Cardiac muscle cell (in vitro differentiated cells and primary cell): ENCODE measurements around the gene CHIC2. TPM values are rescaled to one million over a fixed set of nuclear protein-coding genes. Genes with fewer than 3 reads are reported as not detected.
"Not testable (repeated sequence)": the region's sequence is repeated elsewhere in the genome, so short reads cannot be mapped to it uniquely, and the experiment has no call there.

Experiments used
- DNase-seq, 2 donors: peaks; one replicate each; pipeline versions ENCODE4 v3.0.0 to v3.0.0-alpha.2; 2010 to 2017; ENCODE audit warnings: low read depth in 1 of 2, low spot score in 1 of 2
- H3K27ac ChIP-seq: fragments of 200-600 bp; sonication (generic); 2 replicates; pipeline ENCODE4 v1.5.1; 2016
- H3K27me3 ChIP-seq: fragments of 200-600 bp; sonication (generic); 2 replicates; pipeline ENCODE4 v1.6.0; 2016; ENCODE audit warnings: control low read depth
- H3K36me3 ChIP-seq: fragments of 200-600 bp; sonication (generic); 2 replicates; pipeline ENCODE4 v1.5.1; 2016; ENCODE audit warnings: control low read depth
- H3K4me1 ChIP-seq: fragments of 200-600 bp; sonication (generic); 2 replicates; pipeline ENCODE4 v1.8.1; 2017; ENCODE audit warnings: low read depth, mild to moderate bottlenecking, mixed run types
- H3K4me3 ChIP-seq: fragments of 200-600 bp; sonication (generic); 2 replicates; pipeline ENCODE4 v1.5.1; 2016; ENCODE audit warnings: mild to moderate bottlenecking
- H3K9me3 ChIP-seq: fragments of 200-600 bp; sonication (generic); 2 replicates; pipeline ENCODE4 v1.5.1; 2017; ENCODE audit warnings: low read depth, mild to moderate bottlenecking, control low read depth
- polyA plus RNA-seq: library from polyadenylated mRNA; unstranded; fragments of >200 nt; fragmentation: Nextera tagmentation; extraction: Ambion mirVana; gene quantifications from 2 replicates; pipeline ENCODE4 v1.2.1, GENCODE V29; 2016
- total RNA-seq: library from RNA; depleted of rRNA; stranded (reverse); fragments of >200 nt; gene quantifications from 2 replicates; pipeline ENCODE4 v1.2.3, GENCODE V29; 2016
- TF ChIP-seq, protein P1 (sequence below): IDR thresholded peaks from 2 replicates; pipeline ENCODE4 v1.5.1; 2012; ENCODE audit warnings: low read depth, mild to moderate bottlenecking, low read length

Gene CHIC2
- total and polyA plus RNA-seq, 2 experiments from 2014 or later = 35.4 to 36.5 TPM

DNA sequence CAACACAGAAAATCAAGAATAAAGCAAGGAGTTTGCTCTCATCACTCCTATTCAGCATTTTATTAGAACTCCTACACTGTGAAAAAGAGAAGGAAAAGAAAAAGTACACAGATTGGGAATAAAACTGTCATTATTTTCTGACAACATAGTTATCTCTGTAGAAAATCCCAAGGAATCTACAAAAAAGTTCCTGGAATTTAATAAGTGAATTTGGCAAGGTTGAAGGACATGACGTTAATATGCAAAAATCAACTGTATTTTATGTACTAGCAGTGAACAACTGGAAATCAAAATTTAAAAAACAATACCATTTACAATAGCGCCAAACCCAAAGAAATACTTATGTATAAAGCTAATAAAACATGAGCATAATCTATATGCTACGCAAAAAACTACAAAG, 26.3 kb downstream of the CHIC2 start:
- no peaks in the 10 kb centered on the region for H3K4me1 ChIP-seq
- peaks cover 9% of the 10 kb centered on the region for H3K36me3 ChIP-seq
- H3K27ac ChIP-seq = no peak overlapping the region
- TF ChIP-seq, protein P1, sequence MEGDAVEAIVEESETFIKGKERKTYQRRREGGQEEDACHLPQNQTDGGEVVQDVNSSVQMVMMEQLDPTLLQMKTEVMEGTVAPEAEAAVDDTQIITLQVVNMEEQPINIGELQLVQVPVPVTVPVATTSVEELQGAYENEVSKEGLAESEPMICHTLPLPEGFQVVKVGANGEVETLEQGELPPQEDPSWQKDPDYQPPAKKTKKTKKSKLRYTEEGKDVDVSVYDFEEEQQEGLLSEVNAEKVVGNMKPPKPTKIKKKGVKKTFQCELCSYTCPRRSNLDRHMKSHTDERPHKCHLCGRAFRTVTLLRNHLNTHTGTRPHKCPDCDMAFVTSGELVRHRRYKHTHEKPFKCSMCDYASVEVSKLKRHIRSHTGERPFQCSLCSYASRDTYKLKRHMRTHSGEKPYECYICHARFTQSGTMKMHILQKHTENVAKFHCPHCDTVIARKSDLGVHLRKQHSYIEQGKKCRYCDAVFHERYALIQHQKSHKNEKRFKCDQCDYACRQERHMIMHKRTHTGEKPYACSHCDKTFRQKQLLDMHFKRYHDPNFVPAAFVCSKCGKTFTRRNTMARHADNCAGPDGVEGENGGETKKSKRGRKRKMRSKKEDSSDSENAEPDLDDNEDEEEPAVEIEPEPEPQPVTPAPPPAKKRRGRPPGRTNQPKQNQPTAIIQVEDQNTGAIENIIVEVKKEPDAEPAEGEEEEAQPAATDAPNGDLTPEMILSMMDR = no peak
- no peak for DNase-seq
- H3K27me3 ChIP-seq = no peaks in the 10 kb centered on the region
- no peaks in the 10 kb centered on the region for H3K9me3 ChIP-seq
- H3K4me3 ChIP-seq = no peak overlapping the region

DNA sequence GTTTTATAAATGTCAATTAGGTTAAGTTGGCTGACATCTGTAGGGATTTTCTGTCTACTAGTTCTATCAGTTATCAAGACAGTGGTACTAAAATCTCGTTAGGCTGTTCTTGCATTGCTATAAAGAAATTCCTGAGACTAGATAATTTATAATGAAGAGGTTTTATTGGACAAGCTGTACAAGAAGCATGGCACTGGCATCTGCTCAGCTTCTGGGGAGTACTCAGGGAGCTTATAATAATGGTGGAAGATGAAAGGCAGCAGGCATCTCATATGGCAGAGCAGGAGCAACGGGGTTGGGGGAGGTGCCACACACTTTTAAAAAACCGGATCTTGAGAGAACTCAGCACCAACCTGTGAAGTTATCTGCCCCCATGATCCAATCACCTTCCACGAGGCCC, 28.2 kb downstream of the CHIC2 start:
- TF ChIP-seq, protein P1 = no peak
- DNase-seq = no peak
- Histone ChIP-seq H3K9me3 (no peaks in the 10 kb centered on the region), H3K4me3 (no peak overlapping the region), H3K36me3 (peaks cover 6% of the 10 kb centered on the region), H3K27me3 (no peaks in the 10 kb centered on the region), H3K27ac (no peak overlapping the region), H3K4me1 (no peaks in the 10 kb centered on the region)

GRCh38 chr4:54032558-54033135, 31.8 kb downstream of the CHIC2 start:
- H3K4me3 ChIP-seq = no peak overlapping the region
- no peak for DNase-seq

DNA sequence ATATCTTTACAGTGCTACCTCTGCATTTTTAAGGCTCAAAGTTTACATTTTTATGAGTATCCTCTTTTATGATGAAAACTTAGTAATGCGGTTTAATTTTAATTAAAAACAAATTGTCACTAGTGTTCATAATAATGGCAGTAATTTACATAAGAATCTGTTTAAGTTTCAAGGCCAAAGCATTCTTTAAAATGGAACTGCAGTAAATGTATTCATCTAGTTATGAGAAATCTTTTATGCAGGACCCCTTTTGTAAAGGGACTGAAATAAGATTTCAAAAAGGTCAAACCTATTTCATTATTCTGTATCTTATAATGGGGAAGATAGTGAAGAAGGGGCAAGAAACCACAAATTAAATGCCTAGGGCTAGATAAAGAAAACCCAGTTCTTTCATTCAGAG, 37.1 kb downstream of the CHIC2 start:
- no peaks in the 10 kb centered on the region for H3K27me3 ChIP-seq
- H3K9me3 ChIP-seq = no peaks in the 10 kb centered on the region
- DNase-seq = no peak
- peaks cover 3% of the 10 kb centered on the region for H3K36me3 ChIP-seq
- no peaks in the 10 kb centered on the region for H3K4me1 ChIP-seq
- no peak overlapping the region for H3K4me3 ChIP-seq
- no peak overlapping the region for H3K27ac ChIP-seq
- TF ChIP-seq, protein P1 = no peak

More at GRCh38 chr4:54032558-54033135, 31.8 kb downstream of the CHIC2 start:
- Histone ChIP-seq H3K27ac (no peak overlapping the region), H3K36me3 (peaks cover 9% of the 10 kb centered on the region), H3K27me3 (no peaks in the 10 kb centered on the region), H3K4me1 (no peaks in the 10 kb centered on the region), H3K9me3 (no peaks in the 10 kb centered on the region)
- TF ChIP-seq, protein P1 = no peak

- peaks cover 3% of the 10 kb centered on the region for H3K36me3 ChIP-seq
- no peak overlapping the region for H3K4me3 ChIP-seq
- H3K27me3 ChIP-seq = no peaks in the 10 kb centered on the region
- no peak for DNase-seq
- TF ChIP-seq, protein P1 = no peak
- H3K9me3 ChIP-seq = no peaks in the 10 kb centered on the region
- no peaks in the 10 kb centered on the region for H3K4me1 ChIP-seq
- H3K27ac ChIP-seq = no peak overlapping the region
Measured at GRCh38 chr4:54025582-54025981, 38.8 kb downstream of the CHIC2 start.

- not testable (repeated sequence) for H3K4me3 ChIP-seq, DNase-seq, H3K36me3 ChIP-seq, H3K9me3 ChIP-seq, H3K4me1 ChIP-seq, H3K27ac ChIP-seq, H3K27me3 ChIP-seq
Measured at GRCh38 chr4:54023019-54023418, 41.4 kb downstream of the CHIC2 start.
